ENCODE data around the gene LRP2.
"Not testable (repeated sequence)": the region's sequence is repeated elsewhere in the genome, so short reads cannot be mapped to it uniquely, and the experiment has no call there.

The LRP2 gene

DNA sequence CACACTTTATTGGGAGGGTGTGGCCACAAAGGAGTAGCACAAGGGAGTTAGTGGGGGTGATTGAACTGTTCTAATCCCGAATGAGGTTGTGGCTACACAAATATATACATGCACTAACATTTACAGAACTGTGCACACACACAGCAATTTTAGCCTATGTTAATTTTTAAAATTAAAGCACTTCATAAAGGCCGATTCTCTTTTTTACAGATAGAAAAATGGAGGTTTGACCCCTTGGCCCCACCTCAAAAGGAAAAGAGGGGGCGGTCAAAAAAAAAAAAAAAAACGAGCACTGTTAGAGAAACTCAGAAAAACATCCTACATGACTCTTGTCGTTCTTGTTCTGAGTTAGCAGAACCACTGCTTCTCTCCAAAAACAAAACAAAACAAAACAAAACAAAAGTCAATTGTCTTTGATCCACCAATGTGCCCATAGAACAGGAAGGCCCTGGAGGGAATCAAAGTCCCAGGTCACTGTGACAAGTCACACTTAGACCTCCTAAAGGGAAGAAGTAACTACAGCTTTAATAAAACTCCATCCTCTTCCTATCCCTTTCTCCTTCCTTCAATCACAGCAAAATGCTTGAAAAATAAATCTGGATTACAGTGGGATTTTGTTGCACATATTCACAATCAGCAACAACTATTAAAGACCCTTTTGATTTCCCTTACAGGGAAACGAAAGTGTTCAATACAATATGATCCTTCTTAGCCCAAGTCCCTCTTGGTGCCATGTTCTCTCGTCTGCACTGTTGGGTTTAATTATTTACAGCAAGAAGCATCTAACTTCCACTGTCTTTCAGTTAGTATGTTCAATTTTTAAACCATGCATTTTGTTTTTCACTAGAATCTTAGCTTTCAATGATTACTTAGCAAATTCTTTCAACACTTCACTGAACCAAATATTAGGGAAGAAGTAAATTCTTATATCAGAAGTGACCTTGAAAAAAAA lies 16.6 kb downstream of the LRP2 start:
- no peak for DNase-seq

DNA sequence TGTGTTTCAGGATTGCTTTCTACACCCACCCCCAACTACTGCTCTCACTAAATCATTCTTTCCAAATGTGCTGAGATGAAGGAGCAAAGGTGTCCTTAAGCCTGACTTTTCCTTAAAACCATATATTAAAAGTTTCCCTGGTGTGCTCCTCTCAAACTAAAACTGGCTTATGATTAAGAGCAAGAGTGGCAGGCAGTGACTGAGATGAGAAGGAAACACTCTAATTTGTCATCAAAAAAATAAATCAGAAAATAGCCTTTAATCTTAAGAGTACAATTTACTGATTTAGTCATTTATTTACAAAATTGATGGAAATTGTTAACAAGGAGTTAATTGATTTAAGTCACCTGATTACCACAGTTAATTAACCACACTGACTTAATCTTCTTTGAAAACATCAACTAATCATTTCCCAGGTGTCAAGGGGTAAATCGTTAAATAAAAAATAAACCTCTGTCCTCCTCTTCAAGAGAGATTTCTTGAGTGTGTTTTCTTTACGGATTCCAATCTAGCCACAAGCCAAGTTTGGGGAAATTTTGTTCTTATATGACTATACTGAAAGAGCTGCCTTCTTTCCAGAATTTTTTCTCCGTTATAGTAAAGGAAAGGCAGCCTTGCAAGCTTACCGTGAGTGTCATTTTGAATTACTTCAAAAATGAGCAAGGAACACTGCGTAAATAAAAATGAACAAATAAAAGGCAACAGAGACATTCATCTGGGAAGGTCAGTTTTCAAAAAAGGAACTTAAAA lies 17.4 kb downstream of the LRP2 start:
- DNase-seq: no peak

DNA sequence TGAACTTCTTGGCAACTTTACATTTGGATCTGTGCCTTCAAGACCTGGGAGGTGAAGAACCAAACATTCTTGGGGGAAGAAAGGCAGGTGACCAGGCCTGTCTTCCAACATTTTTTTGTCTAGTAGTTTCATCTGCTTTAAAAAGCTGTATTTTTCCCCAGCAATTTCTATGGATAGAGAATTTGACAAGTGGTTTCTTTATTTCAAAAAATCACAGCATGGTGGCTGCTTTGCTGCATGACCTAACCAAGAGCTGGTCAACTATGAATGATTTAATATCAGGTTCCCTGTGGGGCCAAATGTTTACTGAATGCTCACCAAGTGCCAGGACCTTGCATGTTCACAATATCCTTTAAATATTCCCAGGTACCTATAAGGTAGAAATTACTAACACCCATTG lies 19.1 kb downstream of the LRP2 start:
- DNase-seq: no peak

DNA sequence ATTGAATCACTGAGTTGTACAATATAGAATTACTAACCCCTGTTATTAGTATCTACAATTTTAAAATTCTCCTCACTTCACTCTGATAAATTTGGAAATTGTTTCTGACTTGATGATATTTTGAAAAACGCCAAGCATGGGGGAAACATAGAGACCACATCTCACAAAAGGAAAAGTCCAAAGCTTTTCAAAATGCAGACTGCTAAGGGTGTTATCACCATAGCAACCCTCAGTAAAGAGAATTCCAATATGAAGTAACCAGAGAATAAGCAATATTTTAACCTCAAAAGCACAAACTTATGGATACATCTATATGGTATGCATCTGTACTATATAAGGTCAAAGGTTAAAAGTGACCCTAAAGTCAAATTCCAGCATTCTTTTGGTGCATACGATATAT lies 22.7 kb downstream of the LRP2 start:
- DNase-seq: no peak

DNA sequence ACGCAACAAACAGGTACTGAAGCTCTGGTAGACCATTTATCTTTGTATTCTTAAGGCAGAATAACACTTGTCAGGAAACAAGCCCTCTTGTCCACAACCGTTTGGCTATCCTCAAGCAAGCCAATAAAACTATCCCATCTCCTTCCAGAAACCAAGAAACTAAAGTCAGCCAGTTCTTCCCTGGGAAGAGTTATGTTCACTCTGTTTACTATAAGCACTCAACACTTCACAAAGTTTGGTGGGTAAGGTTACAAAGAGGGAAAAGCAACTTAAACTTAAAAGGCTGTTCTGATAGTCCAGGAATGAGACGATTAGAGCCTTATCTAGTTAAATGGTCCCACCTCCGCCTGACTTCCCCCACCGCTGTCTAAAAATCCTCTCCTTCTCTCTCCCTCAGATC lies 25.6 kb downstream of the LRP2 start:
- no peak for DNase-seq

DNA sequence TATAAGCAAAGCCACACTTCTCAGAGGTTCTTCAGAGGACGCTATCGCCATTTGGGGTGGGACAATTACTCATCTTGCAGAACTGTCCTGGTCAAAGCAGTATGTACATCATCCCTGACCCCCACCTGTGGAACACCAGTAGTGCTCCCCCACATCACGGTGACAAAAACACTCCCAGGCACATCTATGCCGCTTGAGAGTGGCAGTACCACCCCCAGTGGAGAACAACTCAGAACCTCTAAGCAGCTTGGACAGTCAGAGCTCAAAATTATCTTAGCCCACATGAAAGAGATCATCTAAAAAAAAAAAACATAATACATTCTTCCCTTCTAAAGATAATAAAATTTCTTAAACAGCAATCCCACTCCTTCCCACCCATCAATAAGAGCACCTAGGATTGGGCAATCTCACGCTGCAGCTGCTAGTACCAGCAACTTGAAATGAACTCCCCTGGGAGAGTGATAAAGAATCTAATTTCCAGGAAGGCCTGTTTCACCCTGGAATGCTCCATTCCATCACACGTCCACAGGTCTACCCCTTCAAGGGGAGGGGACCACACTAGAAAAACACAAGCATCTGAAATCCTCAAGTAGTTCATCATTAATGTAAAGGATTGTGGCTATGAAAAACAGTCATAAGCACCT lies 31.7 kb downstream of the LRP2 start:
- no peak for DNase-seq

DNA sequence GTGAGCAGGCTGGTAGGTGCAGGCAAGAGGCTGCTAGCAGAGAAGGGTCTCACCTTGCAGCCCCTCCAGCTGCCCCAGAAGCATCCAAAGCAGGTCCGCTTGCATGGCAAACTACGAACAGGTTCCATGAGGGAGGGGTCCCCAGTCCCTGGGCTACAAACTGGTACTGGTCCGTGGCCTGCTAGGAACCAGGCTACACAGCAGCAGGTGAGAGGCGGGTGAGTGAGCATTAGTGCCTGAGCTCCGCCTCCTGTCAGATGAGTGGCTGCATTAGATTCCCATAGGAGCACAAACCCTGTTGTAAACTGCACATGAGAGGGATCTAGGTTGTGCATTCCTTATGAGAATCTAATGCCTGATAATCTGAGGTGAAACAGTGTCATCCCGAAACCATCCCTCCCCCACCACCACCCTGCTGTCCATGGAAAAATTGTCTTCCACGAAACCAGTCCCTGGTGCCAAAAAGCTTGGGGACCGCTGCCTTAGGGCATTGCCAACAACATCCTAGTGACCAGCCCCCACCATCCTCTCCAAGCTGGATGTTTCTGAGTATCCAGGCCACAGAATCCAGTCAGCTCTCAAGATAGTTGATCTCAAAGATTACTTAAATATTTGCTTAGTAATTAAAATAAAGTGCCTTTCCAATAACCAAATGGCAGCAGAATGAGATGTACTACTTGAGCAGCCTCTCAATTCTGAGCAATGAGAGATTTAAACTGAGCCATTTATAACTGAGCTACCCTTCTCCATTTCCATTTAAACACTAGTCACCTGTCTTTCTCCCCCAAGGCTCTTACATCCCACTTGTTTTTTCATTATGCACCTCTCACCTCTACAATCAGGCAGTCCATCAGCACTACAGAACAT lies 32.4 kb downstream of the LRP2 start:
- no peak for DNase-seq

DNA sequence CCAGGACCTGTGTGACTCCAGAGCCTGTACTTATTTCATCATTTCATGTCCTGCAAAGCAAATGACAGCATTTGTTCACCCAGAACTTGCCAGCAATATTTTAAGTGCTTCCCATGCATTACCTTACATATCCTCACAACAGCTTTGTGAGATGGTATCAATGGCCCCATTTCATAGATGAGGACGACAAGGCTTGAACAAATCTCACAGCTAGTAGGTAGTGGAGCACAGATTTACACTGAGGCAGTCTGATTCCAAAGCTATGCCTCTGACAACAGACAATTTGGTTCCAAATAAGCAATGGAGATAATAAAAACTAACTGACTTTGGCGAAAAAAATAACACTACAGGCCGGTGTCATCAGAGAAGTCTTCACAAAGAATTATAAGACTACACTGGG lies 33.5 kb downstream of the LRP2 start:
- DNase-seq: no peak

DNA sequence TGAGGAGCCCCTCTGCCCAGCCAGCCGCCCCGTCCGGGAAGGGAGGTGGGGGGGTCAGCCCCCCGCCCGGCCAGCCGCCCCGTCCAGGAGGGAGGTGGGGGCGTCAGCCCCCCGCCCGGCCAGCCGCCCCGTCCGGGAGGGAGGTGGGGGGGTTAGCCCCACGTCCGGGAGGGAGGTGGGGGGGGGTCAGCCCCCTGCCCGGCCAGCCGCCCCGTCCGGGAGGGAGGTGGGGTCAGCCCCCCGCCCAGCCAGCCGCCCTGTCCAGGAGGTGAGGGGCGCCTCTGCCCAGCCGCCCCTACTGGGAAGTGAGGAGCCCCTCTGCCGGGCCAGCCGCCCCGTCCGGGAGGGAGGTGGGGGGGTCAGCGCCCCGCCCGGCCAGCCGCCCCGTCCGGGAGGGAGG lies 34.5 kb downstream of the LRP2 start:
- not testable (repeated sequence) for DNase-seq

DNA sequence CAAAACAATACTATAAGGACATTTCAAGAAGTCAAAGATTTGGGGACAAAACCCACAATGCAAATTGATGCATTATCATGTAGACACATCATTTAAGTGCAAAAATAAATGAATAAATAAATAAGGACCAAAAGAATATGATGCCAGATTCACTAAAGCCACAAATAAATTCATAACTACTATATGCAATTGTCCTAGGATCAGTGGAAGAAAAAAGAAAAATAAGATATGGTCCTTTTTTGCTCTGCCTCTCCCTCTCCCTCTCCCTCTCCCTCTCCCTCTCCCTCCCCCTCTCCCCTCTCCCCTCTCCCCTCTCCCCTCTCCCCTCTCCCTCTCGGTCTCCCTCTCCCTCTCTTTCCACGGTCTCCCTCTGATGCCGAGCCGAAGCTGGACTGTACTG lies 36.4 kb downstream of the LRP2 start:
- not testable (repeated sequence) for DNase-seq

DNA sequence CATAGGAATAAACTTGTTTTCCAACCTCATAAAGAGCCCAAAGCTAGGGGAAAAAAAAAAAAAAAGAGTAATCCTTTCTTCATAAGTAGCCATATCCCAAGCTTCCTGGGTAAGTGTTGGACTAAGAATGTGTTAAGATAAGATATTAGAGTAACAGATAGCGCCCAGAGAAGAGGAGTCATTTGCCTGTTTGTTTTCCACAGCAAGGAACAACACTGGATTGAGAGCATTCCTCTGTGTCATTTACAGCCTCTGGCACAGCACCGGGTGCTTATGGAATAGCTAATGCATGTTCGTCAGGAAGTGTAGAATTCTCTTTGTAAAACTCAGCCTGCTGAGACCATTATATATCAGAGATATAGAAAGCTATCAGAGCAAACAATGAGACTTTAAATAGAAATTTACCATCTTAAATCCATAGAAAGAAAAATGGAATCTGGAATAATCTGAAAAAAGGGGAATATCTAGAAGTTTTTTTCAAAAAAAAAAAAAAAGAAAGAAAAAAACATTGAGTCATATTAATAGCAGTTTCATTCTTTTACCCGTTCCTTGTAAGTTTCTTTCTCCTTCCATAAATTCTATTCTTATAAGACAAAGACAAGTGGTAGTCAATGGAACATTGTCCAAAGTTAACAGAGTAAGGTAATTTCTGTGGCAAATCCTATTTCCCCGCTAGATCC lies 37.6 kb downstream of the LRP2 start:
- no peak for DNase-seq

DNA sequence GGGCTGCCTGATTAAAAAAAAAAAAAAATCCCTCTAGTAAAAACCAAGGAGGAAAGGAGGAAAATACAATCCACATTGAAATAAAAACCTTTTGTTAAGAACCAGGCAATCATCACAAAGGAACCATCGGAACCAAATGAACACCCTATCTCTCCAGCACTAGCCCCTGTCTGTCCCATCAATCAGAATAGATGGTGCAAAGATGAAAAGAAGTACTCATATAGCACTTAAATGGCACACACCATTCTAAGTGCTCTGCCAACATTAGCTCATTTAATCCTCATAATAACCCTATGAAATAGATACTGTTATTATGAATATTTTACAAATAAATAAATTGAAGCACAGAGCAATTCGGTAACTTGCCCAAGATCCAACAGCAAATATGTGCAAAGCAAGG lies 38.5 kb downstream of the LRP2 start:
- DNase-seq: no peak

DNA sequence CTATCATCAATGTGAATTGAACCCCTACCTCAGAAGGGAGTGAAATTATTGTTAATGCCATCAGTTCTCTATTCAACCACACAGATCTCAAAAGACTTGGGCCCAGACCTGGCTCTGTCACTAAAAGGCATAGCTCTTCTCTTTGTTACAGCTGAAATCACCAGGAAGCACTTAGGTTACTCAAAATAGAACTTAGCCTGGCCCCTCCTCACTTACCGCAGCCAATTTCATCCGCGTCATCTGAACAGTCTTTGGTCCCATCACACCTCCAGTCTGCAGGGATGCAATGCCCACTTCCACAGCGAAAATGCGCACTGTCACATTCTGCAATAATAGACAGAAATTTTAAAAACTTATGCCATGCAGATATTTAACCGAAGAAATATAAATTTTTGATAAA lies 41.8 kb downstream of the LRP2 start:
- no peak for DNase-seq

DNA sequence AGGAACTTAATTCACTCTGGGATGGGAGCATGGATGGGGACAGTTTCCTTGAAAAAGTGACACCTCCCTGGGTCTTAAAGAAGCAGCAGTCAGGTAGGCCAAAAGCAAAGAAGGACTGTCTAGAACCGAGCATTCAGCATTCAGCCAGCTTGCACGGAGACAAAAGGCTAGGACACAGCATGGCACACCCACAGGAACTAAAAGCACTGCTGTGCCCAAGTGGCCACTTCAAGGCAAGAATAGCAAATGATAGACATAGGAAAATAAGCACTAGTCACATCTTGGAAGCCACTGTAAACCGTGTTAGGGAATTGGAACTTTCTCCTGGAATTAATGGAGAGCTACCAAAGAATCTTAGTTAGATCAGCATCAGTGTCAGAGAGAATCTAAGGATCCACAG lies 47.0 kb downstream of the LRP2 start:
- no peak for DNase-seq

DNA sequence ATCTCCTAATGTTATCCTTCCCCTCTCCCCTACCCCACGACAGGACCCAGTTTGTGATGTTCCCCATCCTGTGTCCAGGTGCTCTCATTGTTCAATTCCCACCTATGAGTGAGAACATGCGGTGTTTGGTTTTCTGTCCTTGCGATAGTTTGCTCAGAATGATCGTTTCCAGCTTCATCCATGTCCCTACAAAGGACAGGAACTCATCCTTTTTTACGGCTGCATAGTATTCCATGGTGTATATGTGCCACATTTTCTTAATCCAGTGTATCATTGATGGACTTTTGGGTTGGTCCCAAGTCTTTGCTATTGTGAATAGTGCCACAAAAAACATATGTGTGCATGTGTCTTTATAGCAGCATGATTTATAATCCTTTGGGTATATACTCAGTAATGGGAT lies 54.0 kb downstream of the LRP2 start:
- not testable (repeated sequence) for DNase-seq

DNA sequence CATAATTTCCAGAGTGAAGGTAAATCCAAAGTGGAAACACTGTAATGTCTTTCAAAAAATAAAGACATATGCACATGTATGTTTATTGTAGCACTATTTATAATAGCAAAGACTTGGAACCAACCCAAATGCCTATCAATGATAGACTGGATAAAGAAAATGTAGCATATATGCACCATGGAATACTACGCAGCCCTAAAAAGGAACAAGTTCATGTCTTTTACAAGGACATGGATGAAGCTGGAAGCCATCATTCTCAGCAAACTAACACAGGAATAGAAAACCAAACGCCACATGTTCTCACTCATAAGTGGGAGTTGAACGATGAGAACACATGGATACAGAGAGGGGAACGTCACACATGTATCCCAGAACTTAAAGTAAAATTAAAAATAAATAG lies 57.6 kb downstream of the LRP2 start:
- DNase-seq: not testable (repeated sequence)

DNA sequence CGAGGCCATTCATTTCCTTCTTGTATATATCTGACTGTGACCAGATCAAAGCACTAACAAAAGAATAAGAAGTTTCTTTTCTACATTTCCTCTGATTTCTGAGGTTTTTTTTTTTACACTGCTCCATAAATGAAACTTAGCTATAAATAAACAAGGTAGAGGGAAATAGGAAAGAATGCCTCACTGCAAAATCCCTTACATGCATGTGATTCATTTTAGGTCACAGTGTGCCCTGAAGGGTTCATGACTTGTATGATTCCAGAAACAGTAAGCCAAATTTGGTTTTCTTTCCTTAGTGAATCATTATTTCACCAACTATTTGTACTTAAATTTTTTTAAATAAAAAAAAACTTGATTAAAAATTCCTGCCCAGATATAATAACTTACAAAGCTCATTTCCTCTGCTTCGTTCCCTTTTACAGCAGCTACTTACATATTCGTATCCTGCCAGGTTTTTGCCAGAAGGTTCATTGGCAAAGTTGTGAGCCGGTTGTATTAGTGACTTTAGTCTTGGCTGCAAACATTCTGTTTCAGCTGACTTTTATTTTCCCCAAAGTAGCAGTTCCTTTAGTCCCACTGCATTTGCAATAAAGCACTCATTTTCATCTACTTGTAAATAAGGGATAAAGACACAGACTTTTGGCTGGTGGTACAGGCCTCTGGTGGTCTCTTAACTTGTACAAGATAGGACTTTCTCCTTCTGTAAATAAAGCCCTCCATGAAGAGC lies 58.6 kb downstream of the LRP2 start:
- no peak for DNase-seq

DNA sequence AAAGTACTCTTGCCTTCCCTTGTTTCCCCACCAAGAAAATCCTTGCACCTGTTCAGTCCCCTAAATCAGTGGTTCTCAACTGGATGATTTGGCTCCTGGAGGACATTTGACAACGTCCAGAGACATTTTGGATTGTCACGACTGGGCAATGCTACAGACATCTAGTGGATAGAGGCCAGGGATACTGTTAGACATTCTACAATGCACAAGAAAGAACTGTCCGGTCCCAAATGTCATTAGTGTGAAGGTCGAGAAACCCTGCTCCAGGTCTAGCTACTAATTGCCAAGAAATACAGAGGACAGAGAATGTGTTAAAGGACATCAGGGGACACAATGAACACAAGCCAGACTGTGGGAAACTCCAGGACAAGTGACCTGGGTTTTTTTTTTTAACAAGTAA lies 60.0 kb downstream of the LRP2 start:
- no peak for DNase-seq

DNA sequence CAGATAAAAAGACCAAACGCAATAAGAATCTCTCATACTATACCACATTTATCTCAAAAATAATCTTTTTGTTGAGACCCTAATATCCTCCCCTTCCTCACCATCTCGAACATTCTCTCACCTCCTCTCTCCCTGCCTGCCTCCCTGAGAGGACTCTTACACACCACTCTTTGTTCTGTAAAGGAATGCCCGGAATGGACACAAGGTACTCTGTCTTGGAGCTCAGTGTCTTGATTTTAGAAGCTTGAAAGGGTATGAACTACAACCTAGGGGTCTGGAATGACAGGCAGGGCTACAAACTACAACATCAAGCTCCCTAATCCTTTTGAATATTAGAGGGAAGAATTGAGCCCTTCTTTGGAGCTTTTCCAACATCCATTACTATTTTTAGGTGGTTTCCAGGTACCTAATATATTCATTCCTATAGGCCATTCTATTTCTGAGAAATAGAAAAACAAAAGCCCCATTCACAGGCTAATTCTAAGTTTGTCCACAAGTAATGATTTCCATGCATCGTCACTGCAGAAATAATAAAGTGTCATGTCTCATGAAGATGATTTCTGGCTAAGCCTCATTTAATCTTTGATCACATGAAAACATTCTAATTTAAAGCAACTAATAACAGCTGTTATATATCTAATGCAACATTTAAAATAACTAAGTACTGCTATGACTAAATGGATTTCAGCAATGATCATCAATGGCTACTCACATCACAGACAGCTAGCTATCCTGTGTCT lies 60.6 kb downstream of the LRP2 start:
- DNase-seq: no peak

DNA sequence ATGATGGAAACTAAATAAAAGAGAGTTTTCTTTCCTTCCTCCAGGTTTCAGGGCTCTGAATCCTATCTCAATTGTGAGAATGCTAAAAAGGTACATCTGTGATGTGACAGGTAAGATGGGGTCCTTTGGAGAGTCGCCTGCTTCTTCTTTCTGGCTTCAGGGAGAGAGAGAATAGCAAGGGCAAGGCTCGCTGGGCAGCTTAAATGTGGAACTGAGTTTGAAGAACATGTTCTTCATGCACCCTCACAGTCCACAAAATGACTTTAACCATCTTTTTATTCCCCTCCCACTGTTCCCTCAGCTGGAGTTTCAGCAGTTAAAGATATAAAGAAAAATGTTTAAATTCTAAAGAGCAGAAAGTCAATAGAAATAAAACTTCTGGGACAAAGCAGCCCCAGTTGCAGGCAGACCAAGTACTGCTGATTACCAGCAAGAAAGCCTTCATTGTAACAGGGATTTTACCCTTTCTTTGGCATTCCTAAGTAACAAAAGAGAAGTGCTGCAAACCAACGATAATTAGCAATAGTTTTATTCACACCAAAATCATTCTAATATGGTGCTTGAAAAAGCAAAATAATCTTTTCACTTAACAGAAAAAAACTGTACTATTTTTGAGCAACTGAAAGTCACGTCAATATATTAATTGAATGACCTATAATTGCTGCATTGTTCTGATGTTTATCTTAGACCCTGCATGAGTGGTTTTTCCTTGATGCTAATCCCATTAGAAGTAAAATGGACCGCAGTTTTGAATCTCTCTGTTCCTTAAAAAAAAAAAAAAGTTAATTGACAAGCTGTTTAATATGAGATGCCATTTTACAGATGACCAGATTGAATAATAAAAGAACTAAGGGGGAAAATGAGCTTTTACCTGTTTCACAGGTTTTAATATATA lies 61.5 kb downstream of the LRP2 start:
- DNase-seq: no peak

All from inflammatory macrophage treated with lipopolysaccharide for 4 hours (primary cell).